Transverse colon (tissue), 4 donors: ENCODE measurements around the gene MEIS2. TPM values are rescaled to one million over a fixed set of nuclear protein-coding genes. Genes with fewer than 3 reads are reported as not detected.

Source experiments
- DNase-seq: peaks from one replicate; pipeline ENCODE4 v3.0.0-alpha.2; 2019
- H3K27ac ChIP-seq, 4 donors: fragments of 200-600 bp; sonication (generic); 2 replicates each; pipeline ENCODE4 v1.5.1; 2016 to 2018; ENCODE audit warnings: inconsistent platforms in 4 of 4
- H3K27me3 ChIP-seq: fragments of 200-600 bp; sonication (generic); 2 replicates; pipeline ENCODE4 v1.5.1; 2017; ENCODE audit warnings: inconsistent platforms
- H3K36me3 ChIP-seq, 4 donors: fragments of 200-600 bp; sonication (generic); 2 replicates each; pipeline ENCODE4 v1.5.1; 2017 to 2019; ENCODE audit warnings: inconsistent platforms in 4 of 4
- H3K4me1 ChIP-seq, 4 donors: fragments of 200-600 bp; sonication (generic); 2 replicates each; pipeline ENCODE4 v1.5.1; 2017 to 2020; ENCODE audit warnings: inconsistent platforms in 4 of 4
- H3K4me3 ChIP-seq, 4 donors: fragments of 200-600 bp; sonication (generic); 1 replicate in 1 of 4; 2 replicates in 3 of 4; pipeline versions ENCODE4 v1.5.1 to v1.6.1; 2017 to 2019; ENCODE audit warnings: inconsistent platforms in 4 of 4
- H3K9me3 ChIP-seq, 2 donors: fragments of 200-600 bp; sonication (generic); 2 replicates each; pipeline ENCODE4 v1.5.1; 2017 to 2019; ENCODE audit warnings: inconsistent platforms in 2 of 2
- CTCF ChIP-seq, 5 experiments: fragments of 200-600 bp in 3 of 5; fragments of 450-650 bp in 2 of 5; sonication (generic) in 3 of 5; IDR thresholded peaks; 1 replicate in 2 of 5; 2 replicates in 3 of 5; pipeline ENCODE4 v1.5.1; 2016 to 2017; ENCODE audit warnings: antibody characterized with exemption in 5 of 5, inconsistent platforms in 3 of 5, mild to moderate bottlenecking in 2 of 5, moderate library complexity in 1 of 5
- EP300 ChIP-seq: sonication (generic); formaldehyde crosslinking; IDR thresholded peaks from one replicate; pipeline ENCODE4 v1.6.1; 2017; ENCODE audit warnings: antibody characterized with exemption, low read depth
- POLR2A ChIP-seq: fragments of 450-650 bp; IDR thresholded peaks from one replicate; pipeline ENCODE4 v1.6.1; 2016; ENCODE audit warnings: antibody characterized with exemption, mild to moderate bottlenecking, moderate library complexity
- POLR2AphosphoS5 ChIP-seq, 3 donors: sonication (generic); formaldehyde crosslinking; IDR thresholded peaks; one replicate each; pipeline ENCODE4 v1.6.1; 2016; ENCODE audit warnings: antibody characterized with exemption in 3 of 3
- WGBS, 2 donors: methylation state at CpG; one replicate each; pipeline ENCODE4 v1.1.5; 2018; ENCODE audit warnings: low coverage in 1 of 2; 5-methylcytosine and 5-hydroxymethylcytosine counted together
- in situ Hi-C, 4 donors: fragments of 200-750 bp; cut with MboI; loops; one replicate each; pipeline versions ENCODE4 v1.15.0 to v1.15.1; 2017; ENCODE audit warnings: low sequenced_read_pairs in 3 of 4, low pct_ligation_motif_present in 1 of 4, low pct_unique_long_range_greater_than_20kb in 1 of 4
- intact Hi-C: fragments of 100-400 bp; cut with DNase I; formaldehyde crosslinking; loops from one replicate; pipeline ENCODE4 v1.15.1; 2023; ENCODE audit warnings: low total_unique reads
- total RNA-seq, 4 donors: library from RNA; depleted of rRNA; stranded (reverse); fragments of >200 nt; gene quantifications; one replicate each; pipeline ENCODE4 v1.1.0, GENCODE V29; 2016

Gene MEIS2
- total RNA-seq, 4 donors from 2014 or later: 16.5 to 43.4 (median 32.7) TPM

- H3K27ac ChIP-seq: peak overlapping the region in 3 of 4 donors; percentile 50 to 78 (median 72)
- in situ Hi-C loops: no loop called here
- peaks cover 0 to 16% (median 0%) of the 10 kb centered on the region in 4 donors for H3K4me1 ChIP-seq
These were observed 79.5 kb downstream of the MEIS2 start for GRCh38 chr15:37020852-37021251.

GRCh38 chr15:37019479-37020433 lies 80.6 kb downstream of the MEIS2 start:
- H3K36me3 ChIP-seq: no peaks in the 10 kb centered on the region
- WGBS, 2 donors: 38 to 47% methylated on average over 13 to 18 of the region's 18 CpGs
- peak overlapping the region; percentile 50 to 78 (median 61) for H3K27ac ChIP-seq
- intact Hi-C loops: no loop called here
- DNase-seq: no peak
- in situ Hi-C loops: no loop called here
- no peaks in the 10 kb centered on the region for H3K27me3 ChIP-seq
- H3K9me3 ChIP-seq: no peaks in the 10 kb centered on the region
- no peak for TF ChIP-seq EP300
- no peak for TF ChIP-seq CTCF (IDR thresholded peaks at IDR 0.05)
- TF ChIP-seq POLR2AphosphoS5 (IDR thresholded peaks at IDR 0.05): no peak
- no peak for TF ChIP-seq POLR2A
- H3K4me3 ChIP-seq: peak overlapping the region in 1 of 4 donors; percentile 4
- H3K4me1 ChIP-seq: peaks cover 0 to 22% (median 3%) of the 10 kb centered on the region in 4 donors

More at GRCh38 chr15:37020852-37021251, 79.5 kb downstream of the MEIS2 start:
- Histone ChIP-seq H3K9me3 (no peaks in the 10 kb centered on the region), H3K36me3 (no peaks in the 10 kb centered on the region), H3K4me3 (no peak overlapping the region), H3K27me3 (no peaks in the 10 kb centered on the region)
- intact Hi-C loops: no loop called here
- no peak for TF ChIP-seq POLR2A
- TF ChIP-seq EP300: no peak
- no peak for TF ChIP-seq POLR2AphosphoS5 (IDR thresholded peaks at IDR 0.05)
- TF ChIP-seq CTCF (IDR thresholded peaks at IDR 0.05): no peak
- DNase-seq: no peak

GRCh38 chr15:37017031-37017625 lies 83.2 kb downstream of the MEIS2 start:
- no peaks in the 10 kb centered on the region for H3K36me3 ChIP-seq
- intact Hi-C loops: no loop called here
- TF ChIP-seq POLR2A (no peak), EP300 (no peak), CTCF (IDR thresholded peaks at IDR 0.05) (no peak), POLR2AphosphoS5 (IDR thresholded peaks at IDR 0.05) (no peak)

GRCh38 chr15:37016231-37016630 lies 84.1 kb downstream of the MEIS2 start:
- peak; percentile 14 for DNase-seq
- TF ChIP-seq CTCF (IDR thresholded peaks at IDR 0.05): no peak
- TF ChIP-seq POLR2A: no peak
- TF ChIP-seq POLR2AphosphoS5 (IDR thresholded peaks at IDR 0.05): no peak
- no peak for TF ChIP-seq EP300
- H3K27me3 ChIP-seq: no peaks in the 10 kb centered on the region
- 43 to 46% methylated on average over 6 to 7 of the region's 7 CpGs for WGBS, 2 donors
- intact Hi-C loops: no loop called here
- no peak overlapping the region for H3K4me3 ChIP-seq
- in situ Hi-C loops: no loop called here
- peaks cover 0 to 22% (median 3%) of the 10 kb centered on the region in 4 donors for H3K4me1 ChIP-seq
- H3K36me3 ChIP-seq: no peaks in the 10 kb centered on the region
- H3K9me3 ChIP-seq: no peaks in the 10 kb centered on the region
- H3K27ac ChIP-seq: peak overlapping the region; percentile 45 to 78 (median 65)

More at GRCh38 chr15:37017031-37017625, 83.2 kb downstream of the MEIS2 start:
- Histone ChIP-seq H3K27ac (peak overlapping the region; percentile 45 to 78 (median 65)), H3K9me3 (no peaks in the 10 kb centered on the region), H3K27me3 (no peaks in the 10 kb centered on the region), H3K4me3 (no peak overlapping the region), H3K4me1 (peaks cover 0 to 22% (median 3%) of the 10 kb centered on the region in 4 donors)
- no peak for DNase-seq
- in situ Hi-C loops: no loop called here
- WGBS, 2 donors: 72 to 73% methylated on average over 11 of the region's 11 CpGs
